Measurements from ENCODE around the gene DGCR2.
"Not testable (repeated sequence)": the region's sequence is repeated elsewhere in the genome, so short reads cannot be mapped to it uniquely, and the experiment has no call there.

The DGCR2 gene

GRCh38 chr22:19024956-19025489 is 97.2 kb downstream of the DGCR2 start:
- not testable (repeated sequence) for DNase-seq

DNA sequence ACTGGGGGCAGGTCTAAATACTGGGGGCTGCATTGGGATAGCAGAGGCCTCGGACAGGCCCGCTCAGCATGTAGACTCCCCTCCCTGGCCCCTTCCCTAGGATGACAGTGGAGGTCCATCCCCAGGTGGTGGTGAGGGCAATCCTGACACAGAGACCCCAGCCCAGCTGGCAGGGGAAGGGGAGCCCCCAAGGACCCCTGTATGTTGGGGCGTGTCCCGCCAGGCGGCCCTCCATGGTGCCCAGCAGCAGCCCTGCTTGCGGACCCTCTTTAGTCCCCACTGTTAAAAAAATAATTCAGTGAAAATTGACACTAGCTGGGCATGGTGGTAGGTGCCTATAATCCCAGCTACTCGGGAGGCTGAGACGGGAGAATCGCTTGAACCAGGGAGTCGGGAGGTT is 98.3 kb downstream of the DGCR2 start:
- DNase-seq: not testable (repeated sequence)

DNA sequence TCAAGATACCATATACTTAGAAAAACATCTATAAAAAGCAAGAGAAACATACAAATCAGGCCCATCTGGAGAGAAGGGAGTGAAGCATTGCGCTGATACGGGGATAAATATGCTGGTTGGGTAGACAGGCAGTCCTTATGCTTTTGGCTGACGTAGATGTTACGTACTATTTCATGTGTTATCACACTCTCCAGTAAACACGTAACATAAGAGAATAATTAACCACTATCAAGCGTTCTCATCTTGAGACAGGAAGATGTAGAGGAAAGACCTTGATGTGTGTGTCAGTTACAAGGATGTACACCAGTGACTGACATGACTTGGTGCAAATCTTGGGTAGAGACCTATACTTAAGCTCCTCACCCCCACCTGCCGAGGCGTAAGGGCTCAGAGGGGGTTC is 99.5 kb downstream of the DGCR2 start:
- DNase-seq: no peak

DNA sequence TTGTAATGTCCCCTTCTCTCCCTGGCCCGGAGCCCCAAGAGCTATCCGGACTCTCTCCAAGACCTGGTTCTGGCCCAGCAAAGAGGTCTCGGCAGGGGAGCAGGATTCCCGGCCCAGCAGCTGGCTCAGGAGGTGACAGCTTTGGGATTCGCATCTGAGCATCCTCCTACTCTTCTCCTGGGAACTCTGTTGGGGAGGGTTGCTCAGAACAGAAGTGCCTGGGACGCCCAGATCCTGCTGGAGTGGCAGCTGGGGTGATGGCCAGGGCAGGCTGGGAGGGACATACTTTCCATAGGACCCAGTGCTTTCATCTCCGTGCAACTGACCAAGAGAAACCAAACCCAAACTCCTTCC is 102.6 kb downstream of the DGCR2 start:
- DNase-seq: no peak

- no peak for DNase-seq
Observed at GRCh38 chr22:19019029-19019678, 103.1 kb downstream of the DGCR2 start.

DNA sequence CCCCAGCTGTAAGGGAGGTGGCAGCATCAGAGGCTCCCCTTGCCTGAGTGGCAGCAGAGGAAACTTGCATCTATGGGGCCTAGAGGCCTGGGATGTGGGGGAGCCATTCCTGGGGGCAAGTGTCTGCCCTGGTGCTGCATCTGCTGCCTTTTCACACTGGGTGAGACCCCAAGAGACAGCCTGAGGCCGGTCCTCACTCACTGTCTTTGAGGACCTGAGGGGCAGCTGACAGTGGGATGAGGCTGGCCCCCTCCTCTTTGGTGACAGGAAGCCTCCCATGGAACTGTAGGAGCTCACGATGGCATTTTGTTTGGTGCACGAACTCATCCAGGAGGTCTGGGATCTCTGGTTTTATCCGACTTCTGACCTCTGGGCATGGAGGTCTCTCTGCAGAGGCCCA is 104.0 kb downstream of the DGCR2 start:
- no peak for DNase-seq

DNA sequence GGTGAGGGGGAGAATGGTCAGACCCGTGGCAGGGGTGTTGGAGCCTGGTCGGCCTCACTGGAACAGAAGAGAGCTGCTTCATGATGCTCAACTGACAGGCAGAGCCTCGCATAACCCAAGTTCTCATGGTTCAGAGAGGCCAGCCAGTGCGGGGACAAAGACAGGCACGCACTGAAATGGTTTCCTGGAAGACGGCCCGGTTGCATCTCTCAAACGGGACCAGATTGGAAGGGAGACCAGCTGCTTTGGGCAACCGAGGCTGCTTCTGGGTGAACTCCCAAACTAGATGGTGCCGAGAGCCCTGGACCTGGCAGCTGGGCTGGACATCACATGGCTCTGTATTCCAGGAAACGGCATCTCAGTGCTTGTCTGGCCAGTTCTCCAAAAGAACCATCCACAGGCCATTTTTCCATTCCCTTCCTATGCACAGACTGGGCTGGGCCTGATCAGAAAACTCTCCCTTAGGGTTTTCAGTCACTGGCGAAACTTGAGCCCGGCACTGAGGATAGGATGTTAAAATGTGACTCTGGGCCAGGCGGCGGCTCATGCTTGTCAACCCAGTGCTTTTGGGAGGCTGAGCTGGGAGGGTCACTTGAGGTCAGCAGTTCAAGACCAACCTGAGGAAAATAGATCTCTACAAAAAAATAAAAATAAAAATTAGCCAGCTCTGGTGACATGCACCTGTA is 106.0 kb downstream of the DGCR2 start:
- no peak for DNase-seq

DNA sequence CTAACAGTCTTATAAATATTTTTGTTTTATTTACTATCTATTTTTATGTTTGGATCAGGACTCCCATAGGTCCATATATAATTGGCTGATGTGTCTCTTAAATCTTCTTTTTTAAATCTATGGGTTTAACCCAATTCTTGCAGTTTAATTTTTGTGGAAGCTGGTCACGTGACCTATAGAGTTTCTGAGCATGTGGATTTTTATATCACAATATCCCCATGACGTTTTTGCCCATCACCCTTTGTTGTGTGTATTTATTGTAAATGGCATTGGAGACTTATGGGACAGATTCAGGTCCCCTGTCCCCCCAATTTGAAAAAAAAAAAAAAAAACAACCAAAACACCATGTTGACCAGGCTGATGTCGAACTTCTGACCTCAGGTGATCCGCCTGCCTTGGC is 107.3 kb downstream of the DGCR2 start:
- no peak for DNase-seq

GRCh38 chr22:19013881-19014598 is 108.2 kb downstream of the DGCR2 start:
- DNase-seq: not testable (repeated sequence)

GRCh38 chr22:19013411-19013810 is 108.8 kb downstream of the DGCR2 start:
- DNase-seq: not testable (repeated sequence)

DNA sequence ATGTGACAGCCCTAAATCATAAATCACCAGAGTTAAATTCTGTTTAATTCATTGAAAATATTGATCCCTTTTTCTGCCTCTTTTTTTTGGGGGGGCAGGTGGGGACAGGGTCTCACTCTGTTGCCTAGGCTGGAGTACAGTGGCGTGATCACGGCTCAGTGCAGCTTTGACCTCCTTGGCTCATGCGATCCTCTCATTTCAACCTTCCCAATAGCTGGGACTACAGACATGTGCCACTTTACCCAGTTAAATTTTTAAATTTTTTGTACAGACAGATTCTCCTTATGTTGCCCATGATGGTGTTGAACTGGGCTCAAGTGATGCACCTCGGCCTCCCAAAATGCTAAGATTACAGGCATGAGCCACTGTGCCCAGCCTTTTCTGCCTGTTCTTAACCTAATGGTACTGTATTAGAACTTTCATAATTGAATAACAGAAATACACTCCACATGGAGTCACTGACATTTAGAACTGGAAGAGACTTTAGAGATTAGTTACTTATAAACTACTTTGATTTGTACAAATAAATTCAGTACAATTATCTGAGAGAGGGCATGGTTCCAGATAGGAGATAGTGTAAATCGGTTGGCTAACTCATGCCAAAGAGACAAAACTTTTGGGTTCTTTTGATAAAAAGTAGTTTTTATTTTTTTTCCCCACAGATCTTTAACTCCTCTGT is 109.8 kb downstream of the DGCR2 start:
- DNase-seq: no peak

DNA sequence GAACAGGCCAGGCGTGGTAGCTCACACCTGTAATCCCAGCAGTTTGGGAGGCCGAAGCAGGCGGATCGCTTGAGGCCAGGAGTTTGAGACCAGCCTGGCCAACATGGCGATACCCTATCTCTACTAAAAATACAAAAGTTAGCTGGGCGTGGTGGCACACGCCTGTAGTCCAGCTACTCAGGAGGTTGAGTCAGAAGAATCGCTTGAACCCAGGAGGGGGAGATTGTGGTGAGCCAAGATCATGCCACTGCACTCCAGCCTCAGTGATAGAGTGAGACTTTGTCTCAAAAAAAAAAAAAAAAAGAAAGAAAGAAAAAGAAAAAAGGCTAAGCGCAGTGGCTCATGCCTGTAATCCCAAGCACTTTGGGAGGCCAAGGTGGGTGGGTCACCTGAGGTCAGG is 110.6 kb downstream of the DGCR2 start:
- not testable (repeated sequence) for DNase-seq

GRCh38 chr22:19011075-19011474 is 111.1 kb downstream of the DGCR2 start:
- DNase-seq: no peak

DNA sequence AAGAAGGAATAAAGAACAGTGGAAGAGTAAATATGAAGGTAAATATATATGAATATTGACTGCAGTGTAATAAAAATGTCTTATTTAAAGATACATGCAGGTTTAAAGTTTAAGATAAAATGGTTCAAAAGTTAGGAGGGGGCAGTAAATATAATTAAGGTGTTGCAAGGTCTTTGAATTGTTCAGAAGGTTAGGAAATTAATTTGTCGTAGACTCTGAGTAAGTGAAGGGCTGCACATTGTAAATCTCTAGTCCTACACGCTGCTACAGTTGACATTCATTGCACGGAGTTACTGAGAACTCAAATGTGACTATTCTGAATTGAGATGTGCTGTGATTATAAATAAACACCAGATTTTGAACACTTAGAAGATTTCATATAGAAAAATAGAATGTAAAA is 116.3 kb downstream of the DGCR2 start:
- no peak for DNase-seq

DNA sequence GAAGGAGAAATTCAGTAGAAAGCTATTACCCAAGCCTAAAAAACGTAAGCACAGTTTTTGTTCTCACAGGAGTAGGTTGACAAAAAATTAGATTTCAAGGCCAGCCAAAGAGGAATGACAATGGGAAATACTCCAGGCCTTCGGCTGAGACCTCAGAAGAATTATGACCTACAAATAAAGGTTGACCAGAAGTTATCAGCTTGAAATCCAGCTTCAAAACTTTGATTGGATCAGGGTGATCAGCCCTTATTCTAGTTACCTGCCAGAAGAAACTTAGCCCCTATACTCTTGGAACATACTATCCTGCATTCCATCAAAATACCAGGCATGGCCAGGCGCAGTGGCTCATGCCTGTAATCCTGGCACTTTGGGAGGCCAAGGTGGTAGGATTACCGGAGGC is 117.7 kb downstream of the DGCR2 start:
- no peak for DNase-seq

- no peak for DNase-seq
Observed at GRCh38 chr22:19003508-19003907, 118.7 kb downstream of the DGCR2 start.

DNA sequence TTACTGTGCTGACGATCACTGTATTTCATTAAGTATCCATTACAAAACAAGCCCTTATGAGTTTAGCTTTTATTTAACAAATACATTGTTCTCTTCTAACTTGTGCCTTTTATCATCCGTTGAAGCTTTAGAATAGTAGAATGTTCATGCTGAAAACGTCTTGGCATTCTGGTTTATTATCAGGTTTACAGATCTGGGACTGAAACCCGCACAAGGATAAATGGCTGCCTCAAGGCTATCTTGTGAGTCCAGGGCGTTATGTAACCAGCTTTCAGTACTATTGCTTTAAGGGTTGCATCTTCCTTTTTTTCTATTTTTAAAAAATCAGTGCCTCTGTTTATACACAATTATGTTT is 119.6 kb downstream of the DGCR2 start:
- DNase-seq: no peak

DNA sequence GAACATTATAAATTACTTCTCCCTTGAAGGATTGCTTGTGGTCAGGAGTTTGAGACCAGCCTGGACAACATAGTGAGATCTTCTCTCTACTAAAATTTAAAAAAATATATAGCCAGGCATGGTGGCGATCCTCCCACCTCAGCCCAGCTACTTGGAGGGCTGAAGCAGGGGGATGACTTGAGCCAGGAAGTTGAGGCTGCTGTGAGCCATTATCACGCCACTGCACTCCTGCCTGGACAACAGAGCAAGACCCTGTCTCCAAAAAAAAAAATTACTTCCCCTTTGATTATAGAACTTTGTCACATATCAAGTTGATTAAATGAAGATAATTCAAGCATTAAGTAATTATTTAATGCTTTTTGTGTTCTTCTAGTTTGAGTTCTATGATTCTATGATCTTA is 121.0 kb downstream of the DGCR2 start:
- no peak for DNase-seq

- DNase-seq: not testable (repeated sequence)
Observed at GRCh38 chr22:19000106-19000505, 122.1 kb downstream of the DGCR2 start.

DNA sequence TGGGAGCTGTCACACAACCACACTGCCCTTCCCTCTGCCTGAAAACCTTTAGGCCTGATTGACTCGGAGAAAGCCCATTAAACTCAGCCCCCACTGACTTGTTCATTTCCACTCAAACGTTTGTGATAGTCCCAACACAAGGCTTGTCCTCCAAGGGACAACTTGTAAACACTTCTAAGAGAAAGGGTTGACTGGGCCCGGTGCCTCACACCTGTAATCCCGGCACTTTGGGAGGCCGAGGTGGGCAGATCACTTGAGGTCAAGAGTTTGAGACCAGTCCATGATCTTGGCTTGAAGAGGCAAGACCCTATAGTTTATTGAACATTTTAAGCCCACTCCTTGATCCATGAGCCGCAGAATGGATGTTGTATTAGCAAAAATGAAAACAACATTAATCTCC is 122.8 kb downstream of the DGCR2 start:
- DNase-seq: no peak

GRCh38 chr22:18999008-18999407 is 123.2 kb downstream of the DGCR2 start:
- no peak for DNase-seq

- no peak for DNase-seq
Observed at GRCh38 chr22:18997925-18998315, 124.3 kb downstream of the DGCR2 start.

GRCh38 chr22:18997306-18997924 is 124.8 kb downstream of the DGCR2 start:
- no peak for DNase-seq
